GM12878 (cell line): Measurements from ENCODE around the gene KCNH5. TPM values are rescaled to one million over a fixed set of nuclear protein-coding genes. Genes with fewer than 3 reads are reported as not detected.

Source experiments
- ATAC-seq: fragments of 200-7000 bp; cut with Tn5 transposase; 3 replicates; pipeline ENCODE4 v1.9.1; 2020; ENCODE audit warnings: mild to moderate bottlenecking, moderate library complexity
- BruUV-seq: library from RNA; stranded (reverse); fragments of 400-500 nt; replicated peaks from 2 replicates; lab custom pipeline; 2021; lab: Mats Ljungman, UMichigan
- CTCF ChIA-PET: fragments of 300-600 bp; sonication (Branson Sonifier 250); formaldehyde crosslinking; extraction: SDS; loops from one replicate; lab custom pipeline; 2021; ENCODE audit warnings: inconsistent platforms; lab: Yijun Ruan, JAX
- POLR2A ChIA-PET: fragments of 350-600 bp; formaldehyde crosslinking; extraction: SDS; loops from one replicate; lab custom pipeline; 2021; ENCODE audit warnings: inconsistent platforms; lab: Charles Lee
- RAD21 ChIA-PET: fragments of 300-600 bp; sonication (Branson Sonifier 250); formaldehyde crosslinking; loops from one replicate; lab custom pipeline; 2023; ENCODE audit warnings: antibody characterized with exemption; ENCODE audit not compliant: unreplicated experiment; lab: Charles Lee
- SMC1A ChIA-PET: fragments of 300-600 bp; sonication (Branson Sonifier 250); formaldehyde crosslinking; loops from one replicate; lab custom pipeline; 2023; ENCODE audit not compliant: unreplicated experiment, uncharacterized antibody; lab: Charles Lee
- DNase-seq: peaks from one replicate; pipeline ENCODE4 v3.0.0-alpha.2; 2011; ENCODE audit warnings: low read depth, low spot score
- FAIRE-seq: peaks from 3 replicates; lab custom pipeline; 2011; peaks lifted over from hg19 to GRCh38; lab: Jason Lieb, UNC
- H2AFZ ChIP-seq: 2 replicates; pipeline ENCODE4 v1.6.0; 2011; ENCODE audit warnings: low read depth, low read length, control low read depth; ENCODE audit not compliant: control insufficient read depth
- H3K27ac ChIP-seq: 2 replicates; pipeline ENCODE4 v1.5.1; 2011; ENCODE audit warnings: control low read depth; ENCODE audit not compliant: control insufficient read depth, insufficient read depth
- H3K27me3 ChIP-seq, 2 experiments: replicated peaks in 1 of 2; 2 replicates each; pipeline versions ENCODE4 v1.6.0 to v1.6.1; 2011; ENCODE audit warnings: low read length in 1 of 2; ENCODE audit not compliant: control insufficient read depth in 2 of 2, insufficient read depth in 2 of 2
- H3K36me3 ChIP-seq, 2 experiments: 2 replicates each; pipeline ENCODE4 v1.5.1; 2011; ENCODE audit warnings: low read length in 1 of 2; ENCODE audit not compliant: control insufficient read depth in 2 of 2, insufficient read depth in 2 of 2
- H3K4me1 ChIP-seq: 2 replicates; pipeline ENCODE4 v1.6.1; 2011; ENCODE audit warnings: mild to moderate bottlenecking, low read length, moderate library complexity, mixed read lengths; ENCODE audit not compliant: control insufficient read depth, insufficient read depth
- H3K4me2 ChIP-seq: 2 replicates; pipeline ENCODE4 v1.6.0; 2011; ENCODE audit warnings: control low read depth; ENCODE audit not compliant: control insufficient read depth, insufficient read depth
- H3K4me3 ChIP-seq: fragments of 200-600 bp; sonication (generic); 2 replicates; pipeline ENCODE4 v1.5.1; 2016
- H3K79me2 ChIP-seq: 2 replicates; pipeline ENCODE4 v1.6.0; 2011; ENCODE audit warnings: low read length; ENCODE audit not compliant: control insufficient read depth, insufficient read depth
- H3K9ac ChIP-seq: 2 replicates; pipeline ENCODE4 v1.8.0; 2011; ENCODE audit warnings: low read length, control low read depth, mixed read lengths; ENCODE audit not compliant: control insufficient read depth, insufficient read depth
- H3K9me3 ChIP-seq: replicated peaks from 3 replicates; pipeline ENCODE4 v1.5.1; 2011; ENCODE audit warnings: mild to moderate bottlenecking, low read length; ENCODE audit not compliant: control insufficient read depth, insufficient read depth
- H4K20me1 ChIP-seq: 2 replicates; pipeline ENCODE4 v1.6.0; 2011; ENCODE audit not compliant: control insufficient read depth, insufficient read depth
- ATF2 ChIP-seq: IDR thresholded peaks from 2 replicates; pipeline ENCODE4 v1.6.1; 2012; ENCODE audit warnings: low read length, inconsistent platforms
- ATF3 ChIP-seq: IDR thresholded peaks from 2 replicates; pipeline ENCODE4 v1.6.1; 2011; ENCODE audit warnings: low read depth, mild to moderate bottlenecking, low read length, moderate library complexity, borderline replicate concordance; ENCODE audit errors: extremely low read depth
- CEBPB ChIP-seq, 2 experiments: fragments of 150-350 bp in 1 of 2; IDR thresholded peaks; 2 replicates each; pipeline ENCODE4 v1.6.1; 2012 to 2014; ENCODE audit warnings: low read depth in 2 of 2, low read length in 2 of 2, borderline replicate concordance in 1 of 2, inconsistent platforms in 1 of 2
- E4F1 ChIP-seq: fragments of 450-650 bp; IDR thresholded peaks from 2 replicates; pipeline ENCODE4 v1.6.1; 2018; ENCODE audit warnings: borderline replicate concordance, mild to moderate bottlenecking; ENCODE audit not compliant: partially characterized antibody
- ELK1 ChIP-seq: IDR thresholded peaks from 2 replicates; pipeline ENCODE4 v1.6.1; 2012; ENCODE audit warnings: low read depth, low read length, improper control_type of control experiment
- GATAD2B ChIP-seq: fragments of 450-650 bp; conservative IDR thresholded peaks from 2 replicates; pipeline ENCODE4 v1.6.1; 2017; ENCODE audit warnings: low read depth, mild to moderate bottlenecking, moderate library complexity
- HCFC1 ChIP-seq: fragments of 150-350 bp; IDR thresholded peaks from 2 replicates; pipeline ENCODE4 v1.6.1; 2014; ENCODE audit warnings: low read length
- NFYB ChIP-seq: IDR thresholded peaks from 2 replicates; pipeline ENCODE4 v1.6.1; 2011; ENCODE audit warnings: low read depth, mild to moderate bottlenecking, low read length, improper control_type of control experiment, moderate library complexity; ENCODE audit not compliant: insufficient read depth
- NR2C1 ChIP-seq: fragments of 450-650 bp; IDR thresholded peaks from 2 replicates; pipeline ENCODE4 v1.6.1; 2017; ENCODE audit warnings: antibody characterized with exemption, mild to moderate bottlenecking, moderate library complexity
- NR2C2 ChIP-seq: IDR thresholded peaks from 2 replicates; pipeline ENCODE4 v1.6.1; 2011; ENCODE audit warnings: borderline replicate concordance, low read depth; ENCODE audit not compliant: control insufficient read depth, insufficient read length
- NR2F1 ChIP-seq: fragments of 450-650 bp; conservative IDR thresholded peaks from 2 replicates; pipeline ENCODE4 v1.6.1; 2017; ENCODE audit warnings: mild to moderate bottlenecking
- PAX5 ChIP-seq: IDR thresholded peaks from 2 replicates; pipeline ENCODE4 v1.6.1; 2011; ENCODE audit warnings: low read depth, low read length, borderline replicate concordance
- PAX8 ChIP-seq: fragments of 450-650 bp; IDR thresholded peaks from 2 replicates; pipeline ENCODE4 v1.6.1; 2017; ENCODE audit warnings: mild to moderate bottlenecking, moderate library complexity
- POLR2A ChIP-seq: IDR thresholded peaks from 2 replicates; pipeline ENCODE4 v1.6.1; 2011; ENCODE audit warnings: low read depth, mild to moderate bottlenecking, low read length
- SMAD1 ChIP-seq: fragments of 450-650 bp; IDR thresholded peaks from 2 replicates; pipeline ENCODE4 v1.6.1; 2018; ENCODE audit warnings: mild to moderate bottlenecking, low read depth; ENCODE audit not compliant: partially characterized antibody
- SMC3 ChIP-seq: IDR thresholded peaks from 2 replicates; pipeline ENCODE4 v1.6.1; 2011; ENCODE audit warnings: low read length, improper control_type of control experiment, borderline replicate concordance
- SUZ12 ChIP-seq: fragments of 200-600 bp; sonication (generic); IDR thresholded peaks from one replicate; pipeline ENCODE4 v1.6.1; 2018; ENCODE audit warnings: antibody characterized with exemption, mild to moderate bottlenecking; ENCODE audit not compliant: unreplicated experiment
- TBL1XR1 ChIP-seq: IDR thresholded peaks from 2 replicates; pipeline ENCODE4 v1.6.1; 2012; ENCODE audit warnings: low read depth, low read length, improper control_type of control experiment
- YBX1 ChIP-seq: fragments of 450-650 bp; IDR thresholded peaks from 2 replicates; pipeline ENCODE4 v1.6.1; 2016; ENCODE audit warnings: antibody characterized with exemption
- YY1 ChIP-seq: IDR thresholded peaks from 2 replicates; pipeline ENCODE4 v1.6.1; 2011; ENCODE audit warnings: low read depth, mild to moderate bottlenecking, low read length
- in situ Hi-C: fragments of 300-500 bp; cut with MboI; formaldehyde crosslinking; loops from 9 replicates; pipeline ENCODE4 v1.14.3; 2018; ENCODE audit warnings: mixed read lengths
- intact Hi-C: fragments of 100-400 bp; cut with micrococcal nuclease; formaldehyde crosslinking; loops from one replicate; pipeline ENCODE4 v1.14.2; 2022; ENCODE audit not compliant: unreplicated experiment
- polyA plus RNA-seq, 11 experiments: library from polyadenylated mRNA; depleted of rRNA in 4 of 11; unstranded in 6 of 11; stranded (reverse) in 5 of 11; fragments of >200 nt; fragmentation: Nextera tagmentation in 4 of 11; fragmentation: Illumina TruSeq in 1 of 11; extraction: Ambion mirVana in 4 of 11; extraction: Trizol in 1 of 11; gene quantifications; 1 replicate in 1 of 11; 2 replicates in 10 of 11; pipeline versions ENCODE4 v1.2.1 to v1.2.3, GENCODE V29; 2011 to 2016; ENCODE audit warnings: inconsistent platforms in 2 of 11, missing spikeins in 2 of 11, low read depth in 1 of 11
- total RNA-seq, 4 experiments: library from RNA; depleted of rRNA in 3 of 4; stranded (reverse); fragments of >200 nt in 3 of 4; fragmentation: Illumina TruSeq in 1 of 4; extraction: Trizol in 1 of 4; gene quantifications; 2 replicates each; pipeline versions ENCODE4 v1.2.1 to v1.2.3, GENCODE V29; 2013 to 2021

Gene KCNH5
- total and polyA plus RNA-seq, 10 of the 15 experiments (the other 5 are each of a cell fraction or from before 2014, with no cell fraction given), result under 0.01 to 0.04 (median 0.04) TPM; not detected in 7

GRCh38 chr14:62864588-62864987 lies 180.7 kb downstream of the KCNH5 start:
- FAIRE-seq (no peak), DNase-seq (no peak), ATAC-seq (no peak)
- intact Hi-C loops (no loop called here), in situ Hi-C loops (no loop called here)
- ChIA-PET POLR2A (no interaction called here), RAD21 (no interaction called here)
- no peaks in the 10 kb centered on the region for H3K9me3 ChIP-seq
- H3K79me2 ChIP-seq, result no peaks in the 10 kb centered on the region
- H3K27ac ChIP-seq, result no peak overlapping the region
- H4K20me1 ChIP-seq, result no peaks in the 10 kb centered on the region
- no peak overlapping the region for H3K4me3 ChIP-seq
- no TSS peak for BruUV-seq
- H3K36me3 ChIP-seq, result no peaks in the 10 kb centered on the region
- no peak overlapping the region for H2AFZ ChIP-seq
- no peaks in the 10 kb centered on the region for H3K4me1 ChIP-seq
- no peak overlapping the region for H3K4me2 ChIP-seq
- H3K9ac ChIP-seq, result no peak overlapping the region
- TF ChIP-seq SMC3 (no peak), NR2C1 (no peak), POLR2A (no peak), NR2F1 (no peak), SUZ12 (no peak), ELK1 (no peak), E4F1 (no peak), SMAD1 (no peak), NR2C2 (no peak), YY1 (no peak), NFYB (no peak), PAX8 (no peak), YBX1 (no peak), TBL1XR1 (no peak), GATAD2B (no peak), PAX5 (no peak), CEBPB (IDR thresholded peaks at IDR 0.05; ENCODE audit: borderline replicate concordance in 1 of 2, low read depth in 2 of 2, low read length in 2 of 2) (no peak), HCFC1 (no peak), ATF2 (no peak), ATF3 (no peak)
- TF ChIP-seq, all 136 proteins: peak for 0
- H3K27me3 ChIP-seq, result no peaks in the 10 kb centered on the region
- ChIA-PET CTCF (no interaction called here), SMC1A (no interaction called here)
